GM19467 (cell line): ENCODE results near the gene KDF1.

ENCODE experiments used
- ATAC-seq: cut with Tn5 transposase; IDR thresholded peaks from one replicate; pipeline ENCODE4 v1.9.1; 2021; ENCODE audit warnings: mild to moderate bottlenecking, moderate library complexity; ENCODE audit not compliant: unreplicated experiment

Gene KDF1, protein sequence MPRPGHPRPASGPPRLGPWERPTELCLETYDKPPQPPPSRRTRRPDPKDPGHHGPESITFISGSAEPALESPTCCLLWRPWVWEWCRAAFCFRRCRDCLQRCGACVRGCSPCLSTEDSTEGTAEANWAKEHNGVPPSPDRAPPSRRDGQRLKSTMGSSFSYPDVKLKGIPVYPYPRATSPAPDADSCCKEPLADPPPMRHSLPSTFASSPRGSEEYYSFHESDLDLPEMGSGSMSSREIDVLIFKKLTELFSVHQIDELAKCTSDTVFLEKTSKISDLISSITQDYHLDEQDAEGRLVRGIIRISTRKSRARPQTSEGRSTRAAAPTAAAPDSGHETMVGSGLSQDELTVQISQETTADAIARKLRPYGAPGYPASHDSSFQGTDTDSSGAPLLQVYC

DNA sequence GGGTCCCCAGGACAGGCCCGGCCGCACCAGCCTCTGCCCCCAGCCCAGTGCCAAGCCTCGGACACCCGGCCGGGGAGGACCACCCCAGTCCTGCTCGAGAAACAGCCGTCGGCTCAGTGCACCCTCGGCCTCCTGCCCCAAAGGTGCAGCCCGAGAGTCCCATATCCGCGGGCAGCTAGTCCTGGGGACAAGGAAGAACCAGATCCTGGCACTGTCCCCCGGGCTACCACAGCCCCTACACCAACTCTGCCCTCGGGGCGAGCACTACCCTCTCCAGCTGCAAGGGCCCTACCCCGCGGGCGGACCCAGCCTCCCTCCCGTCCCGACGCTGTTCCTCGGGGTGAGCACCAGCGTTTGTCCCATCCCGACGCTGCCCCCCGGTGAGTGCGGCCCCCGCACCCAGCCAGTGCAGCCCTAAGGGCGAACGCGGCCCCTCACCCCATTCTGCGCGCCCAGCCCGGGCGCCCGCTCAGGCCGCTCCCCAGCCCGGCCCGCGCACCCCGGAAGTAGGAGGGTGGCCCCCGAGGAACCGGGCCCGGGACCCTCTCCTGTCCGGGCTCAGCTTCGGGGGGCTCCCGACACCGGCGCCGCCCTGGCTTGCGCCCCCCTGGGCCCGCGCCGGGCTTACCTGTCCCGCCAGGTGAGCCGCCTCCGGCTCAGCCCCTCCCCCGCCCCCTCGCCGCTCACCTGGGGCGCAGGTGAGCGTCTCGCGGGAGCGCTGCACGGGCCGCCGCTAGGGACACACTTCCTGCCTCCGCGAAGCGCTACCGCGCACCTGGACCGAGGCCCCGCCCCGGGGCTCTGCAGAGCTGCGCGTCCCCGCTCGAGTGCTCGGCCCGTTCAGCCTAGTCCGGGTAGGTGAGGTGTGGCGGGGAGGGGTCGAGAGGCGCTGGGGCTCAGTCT, at the start of gene KDF1:
TSS of gene KDF1 (minus strand) at position 747 of the 903 bp plus-strand sequence. CDS start 8,088 bp downstream, outside the sequence.
- no peak for ATAC-seq

DNA sequence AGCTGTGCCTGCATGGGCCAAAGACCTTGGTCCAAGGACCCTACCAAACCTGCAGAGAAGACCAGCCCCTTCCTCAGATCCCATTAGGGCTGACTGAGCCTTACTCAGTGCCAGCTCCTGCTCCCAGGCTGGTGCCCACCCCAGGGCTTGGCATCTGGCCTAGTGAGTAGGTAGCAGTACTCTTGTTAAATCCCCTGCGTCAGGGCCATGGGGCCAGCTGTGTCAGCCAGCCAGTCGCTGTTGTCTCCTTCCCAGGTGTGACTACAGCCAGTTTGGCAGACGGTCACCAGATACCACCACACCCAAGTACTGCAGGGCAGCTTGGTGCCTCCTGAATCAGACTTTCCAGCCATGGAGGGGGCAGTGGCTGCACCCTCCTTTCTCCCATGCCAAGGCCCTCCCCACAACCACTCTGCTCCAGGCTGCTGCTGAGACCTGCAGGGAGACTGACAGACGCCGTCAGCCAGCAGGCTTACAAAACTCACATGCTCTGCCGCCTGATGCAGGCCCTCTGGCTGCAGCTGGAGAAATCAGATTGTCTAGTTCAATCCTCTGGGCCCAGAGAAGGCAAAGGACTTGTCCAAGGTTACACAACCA, 49.4 kb upstream of the KDF1 start:
- no peak for ATAC-seq

DNA sequence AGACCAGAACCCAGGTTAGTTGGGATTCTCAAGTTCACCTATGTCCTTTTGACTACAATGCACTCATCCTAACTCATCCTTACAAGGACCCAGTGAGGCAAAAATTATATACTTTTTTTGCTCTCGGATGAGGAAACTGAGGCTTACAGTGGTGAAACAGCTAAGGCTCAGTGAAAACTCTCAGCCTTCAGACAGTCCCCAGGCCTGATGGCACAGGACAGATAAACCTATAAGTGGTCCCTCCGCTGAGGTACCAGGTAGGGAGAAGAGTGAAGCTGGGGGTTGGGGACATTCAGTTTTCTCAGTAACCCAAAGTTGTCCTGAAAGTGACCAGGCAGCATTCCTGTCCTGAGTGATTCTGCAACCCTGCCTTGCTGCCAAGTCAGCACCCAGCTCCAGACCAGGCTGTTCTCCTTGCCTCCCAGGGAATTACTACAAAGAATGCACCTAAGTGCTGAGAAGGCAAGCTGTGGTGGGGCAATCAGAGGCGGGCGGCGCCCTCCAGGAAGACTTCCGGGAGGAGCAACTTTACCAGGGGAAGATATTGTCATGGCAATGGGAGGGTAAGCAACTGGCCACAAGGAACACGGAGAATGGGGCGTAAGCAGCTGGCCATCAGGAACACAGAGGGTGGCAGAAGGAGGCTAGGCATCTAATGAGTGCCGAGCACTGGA, 47.8 kb upstream of the KDF1 start:
- no peak for ATAC-seq

DNA sequence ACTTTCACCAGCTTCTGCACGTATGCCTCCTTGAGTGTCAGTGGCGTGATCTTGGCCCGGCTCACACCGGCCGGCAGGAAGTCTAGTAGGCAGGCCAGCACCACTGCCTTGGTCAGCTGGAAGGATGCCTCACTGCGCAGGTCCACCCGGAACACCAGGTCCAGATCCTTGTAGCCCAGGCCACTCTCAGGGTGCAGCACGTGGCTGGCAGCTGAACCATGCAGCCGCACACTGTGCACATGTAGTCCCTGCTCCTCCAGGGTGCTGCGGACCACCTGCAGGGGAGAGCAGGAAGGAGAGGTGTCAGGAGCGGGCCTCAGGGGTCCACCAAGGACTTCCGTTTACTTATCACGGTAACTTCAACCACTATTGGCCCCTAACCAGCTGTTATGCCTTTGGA, 46.4 kb upstream of the KDF1 start:
- ATAC-seq, result no peak

DNA sequence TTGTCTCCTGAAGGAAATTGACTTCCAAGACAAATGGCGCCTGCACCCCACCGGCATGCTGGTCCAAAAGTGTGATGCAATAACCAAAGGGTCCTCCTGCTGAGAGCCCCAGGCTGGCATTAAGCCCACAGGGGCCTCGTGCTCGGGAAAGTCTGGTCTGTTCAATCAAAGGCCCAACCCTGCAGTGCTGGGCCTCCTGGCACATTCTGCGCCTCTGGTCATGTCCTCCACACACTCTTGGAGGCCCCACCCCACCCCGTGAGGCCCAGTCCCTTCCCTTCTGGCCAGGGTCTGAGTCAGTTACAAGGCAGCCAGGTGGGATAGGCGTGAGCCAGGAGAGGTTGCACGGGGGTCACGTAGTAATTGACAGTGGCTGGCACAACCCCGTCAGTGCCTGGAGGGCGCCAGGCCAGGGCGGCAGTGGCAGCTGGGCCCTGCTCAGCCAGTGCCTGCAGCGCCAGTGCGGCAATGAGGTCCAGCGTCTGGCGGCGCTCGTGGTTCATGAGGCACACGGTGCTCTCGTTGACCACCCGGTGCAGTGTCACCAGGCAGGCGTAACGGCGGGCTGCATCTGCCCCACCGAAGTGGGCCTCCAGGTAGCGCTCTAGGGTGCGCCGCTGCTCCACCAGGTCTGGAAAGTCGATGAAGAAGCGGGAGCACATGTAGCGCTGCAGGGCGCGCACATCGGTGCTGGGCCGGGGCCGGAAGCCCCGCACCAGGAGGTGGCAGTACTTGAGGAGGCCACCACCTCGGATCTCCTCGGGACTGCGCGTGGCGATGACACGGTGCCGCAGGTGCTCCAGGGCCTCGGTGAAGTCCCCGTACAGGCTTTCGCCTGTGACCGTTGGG, 45.6 kb upstream of the KDF1 start:
- no peak for ATAC-seq

DNA sequence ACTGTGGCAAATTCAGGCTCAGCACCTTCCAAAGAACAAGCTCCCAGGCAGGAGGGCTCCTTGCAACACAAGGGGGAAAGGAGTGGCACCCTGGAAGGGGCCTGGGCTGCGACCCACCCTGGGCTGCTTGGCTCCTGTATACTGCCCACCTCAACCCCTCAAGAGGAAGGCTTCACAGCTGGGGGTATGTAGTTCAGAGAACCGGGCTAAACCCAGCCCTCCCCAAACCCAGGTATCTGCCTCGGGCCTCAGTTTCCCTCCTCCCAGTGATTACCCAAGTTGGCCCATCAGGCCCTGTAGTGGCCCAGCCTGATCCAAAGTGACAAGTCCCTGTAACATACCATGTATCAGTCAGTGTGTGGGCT, 44.9 kb upstream of the KDF1 start:
- no peak for ATAC-seq

DNA sequence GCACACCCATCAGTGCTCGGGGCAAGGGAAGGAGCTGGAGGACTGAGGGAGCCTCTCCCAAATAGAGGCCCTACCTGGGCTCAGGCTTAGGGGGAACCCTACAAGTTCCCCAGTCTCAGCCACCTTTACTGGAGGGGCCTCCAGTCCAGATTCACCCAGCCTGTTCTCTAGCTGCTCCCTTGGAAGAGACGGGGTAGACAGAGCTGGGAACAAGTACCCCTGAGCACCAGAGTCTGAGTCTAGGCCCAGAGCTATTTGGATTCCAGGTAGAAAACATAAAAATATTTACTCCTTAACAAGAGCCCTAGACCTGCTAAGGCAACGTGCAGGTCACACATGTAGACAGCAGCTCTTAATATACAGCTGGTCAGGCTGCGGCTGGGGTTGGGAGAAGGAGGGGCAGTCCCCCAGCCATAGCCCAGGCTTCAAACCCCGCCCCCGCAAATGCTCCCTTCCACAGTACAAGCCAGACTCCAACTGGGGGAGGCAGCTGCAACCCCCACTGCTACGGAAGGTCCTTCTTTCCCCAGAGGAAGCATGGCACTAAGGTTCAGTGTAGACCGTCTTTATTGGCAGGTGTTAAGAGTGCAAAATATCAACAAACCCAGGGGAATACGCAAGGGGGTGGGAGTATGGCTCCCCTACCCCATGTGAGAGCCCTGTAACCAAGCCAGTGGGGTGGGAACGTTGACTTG, 44.4 kb upstream of the KDF1 start:
- no peak for ATAC-seq

DNA sequence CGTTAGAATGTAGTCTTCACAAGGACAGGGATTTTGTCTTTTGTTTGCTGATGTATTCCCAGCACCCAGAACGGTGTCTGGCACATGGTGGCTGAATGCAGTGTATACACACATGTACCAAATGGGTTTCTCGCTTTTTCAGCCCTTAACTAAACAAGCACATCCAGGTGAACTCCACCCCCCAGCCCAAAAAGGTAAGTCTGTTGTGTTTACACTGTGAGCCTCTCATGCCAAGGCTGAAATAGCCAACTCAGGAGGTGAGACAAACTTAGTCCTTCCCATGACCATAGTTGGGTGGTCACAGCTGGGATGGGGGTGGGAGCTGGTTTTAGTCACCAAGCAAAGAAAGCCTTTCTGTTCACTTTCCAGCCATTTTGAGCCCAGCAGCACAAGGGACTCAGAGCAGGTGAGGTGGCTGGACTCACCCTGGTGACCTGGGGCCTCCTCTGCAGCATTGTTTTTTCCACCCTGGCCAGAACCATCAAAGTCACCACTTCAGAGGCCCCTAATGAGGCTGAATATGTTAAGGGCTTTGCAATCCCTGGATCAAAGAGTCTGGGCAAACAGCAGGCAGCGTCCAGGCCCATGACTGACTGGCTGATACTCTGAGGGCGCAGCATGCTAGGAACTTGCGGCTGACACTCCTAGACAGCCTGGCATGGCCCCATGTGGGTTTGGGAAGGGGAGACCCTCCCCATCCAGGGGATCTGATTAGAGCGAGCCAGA, 43.6 kb upstream of the KDF1 start:
- ATAC-seq, result no peak

DNA sequence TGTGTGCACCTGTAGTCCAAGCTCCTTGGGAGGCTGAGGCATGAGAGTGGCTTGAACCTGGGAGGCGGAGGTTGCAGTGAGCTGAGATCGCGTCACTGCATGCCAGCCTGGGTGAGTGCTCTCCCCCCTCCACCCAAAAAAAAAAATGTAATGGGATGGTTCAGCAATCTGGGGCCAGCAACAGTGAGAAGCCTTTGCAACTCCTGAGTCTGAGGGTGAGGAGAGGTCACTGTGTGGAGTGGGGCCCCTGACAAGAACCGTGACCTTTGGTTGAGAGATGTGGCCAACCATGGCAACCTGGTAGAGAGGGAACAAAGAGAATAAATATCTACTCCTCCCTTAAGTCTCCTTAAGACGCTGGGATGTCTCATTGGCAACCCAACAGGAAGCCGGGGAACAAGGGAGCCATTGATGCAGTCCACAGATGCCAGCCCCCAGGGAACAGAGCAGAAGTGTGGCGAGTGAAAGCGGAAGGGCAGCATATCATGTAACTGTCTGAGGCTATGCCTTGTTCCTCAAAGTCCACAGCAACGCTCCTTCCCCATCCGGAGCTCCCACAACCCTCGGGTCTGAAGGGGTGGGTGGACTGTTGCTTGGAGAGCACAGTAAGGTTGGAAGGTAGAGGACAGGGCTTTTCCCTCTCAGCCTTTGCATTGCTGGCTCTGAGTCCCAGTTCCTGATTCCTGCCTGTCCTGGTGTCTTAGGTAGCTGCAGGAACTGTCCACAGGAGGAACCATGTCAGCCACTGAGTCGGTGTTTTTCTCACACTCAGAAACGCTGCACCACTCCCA, 41.5 kb upstream of the KDF1 start:
- no peak for ATAC-seq

DNA sequence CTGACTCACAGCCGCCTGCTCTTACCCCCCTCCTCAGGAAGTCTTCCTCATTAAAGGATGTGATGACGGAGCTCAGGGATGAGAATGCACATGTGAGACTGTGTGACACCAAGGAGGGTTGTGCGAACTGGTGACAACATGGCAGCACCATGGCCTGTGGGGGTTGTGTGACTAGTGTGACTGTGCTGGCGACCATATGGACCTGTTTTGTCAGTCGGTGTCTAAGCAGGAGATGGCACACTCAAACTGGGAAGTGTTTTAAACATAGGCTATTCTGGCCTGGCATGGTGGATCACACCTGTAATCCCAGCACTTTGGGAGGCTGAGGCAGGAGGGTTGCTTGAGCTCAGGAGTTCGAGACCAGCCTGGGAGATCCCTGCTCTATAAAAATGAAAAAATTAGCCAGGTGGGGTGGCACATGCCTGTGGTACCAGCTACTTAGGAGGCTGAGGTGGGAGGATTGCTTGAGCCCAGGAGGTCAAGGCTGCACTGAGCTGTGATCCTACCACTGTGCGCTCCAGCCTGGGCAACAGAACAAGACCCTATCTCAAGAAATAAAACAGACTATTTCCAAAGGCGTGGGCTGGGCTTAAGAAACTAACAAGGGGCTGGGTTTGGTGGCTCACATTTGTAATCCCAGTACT, 40.7 kb upstream of the KDF1 start:
- ATAC-seq, result no peak

DNA sequence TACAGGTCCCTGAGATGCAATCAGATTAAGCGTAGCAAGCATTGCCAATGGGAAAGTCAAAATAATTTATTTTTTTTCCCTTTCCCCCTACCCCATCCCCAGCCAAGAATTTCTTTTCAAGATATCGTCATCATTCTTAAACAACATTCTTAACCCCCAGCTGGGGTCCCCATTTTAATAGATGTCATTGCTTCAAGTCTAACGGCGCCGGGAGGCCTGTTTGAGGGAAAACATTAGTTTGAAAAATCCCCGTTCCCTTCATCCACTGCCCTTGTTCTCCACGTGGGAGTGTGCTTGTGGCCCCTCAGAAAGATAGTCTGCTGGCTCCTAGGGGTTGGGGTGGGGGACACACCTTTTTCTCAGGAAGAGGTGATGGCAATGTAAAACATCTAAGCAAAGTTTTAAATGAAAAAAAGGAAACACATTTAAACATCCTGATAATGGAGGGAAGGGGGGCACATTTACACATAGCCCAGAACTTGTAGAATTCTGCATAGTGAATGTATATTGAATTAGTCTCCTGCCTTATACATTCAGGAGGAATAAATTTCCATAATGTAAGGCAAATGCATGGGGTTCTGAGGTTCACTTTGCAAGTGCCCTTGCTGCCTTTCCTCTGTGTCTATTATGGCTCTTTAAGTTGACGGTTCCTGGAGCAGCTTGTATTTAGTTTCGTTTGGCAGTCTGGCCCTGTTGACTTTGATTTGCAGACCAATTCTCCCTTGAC, 40.0 kb upstream of the KDF1 start:
- no peak for ATAC-seq

DNA sequence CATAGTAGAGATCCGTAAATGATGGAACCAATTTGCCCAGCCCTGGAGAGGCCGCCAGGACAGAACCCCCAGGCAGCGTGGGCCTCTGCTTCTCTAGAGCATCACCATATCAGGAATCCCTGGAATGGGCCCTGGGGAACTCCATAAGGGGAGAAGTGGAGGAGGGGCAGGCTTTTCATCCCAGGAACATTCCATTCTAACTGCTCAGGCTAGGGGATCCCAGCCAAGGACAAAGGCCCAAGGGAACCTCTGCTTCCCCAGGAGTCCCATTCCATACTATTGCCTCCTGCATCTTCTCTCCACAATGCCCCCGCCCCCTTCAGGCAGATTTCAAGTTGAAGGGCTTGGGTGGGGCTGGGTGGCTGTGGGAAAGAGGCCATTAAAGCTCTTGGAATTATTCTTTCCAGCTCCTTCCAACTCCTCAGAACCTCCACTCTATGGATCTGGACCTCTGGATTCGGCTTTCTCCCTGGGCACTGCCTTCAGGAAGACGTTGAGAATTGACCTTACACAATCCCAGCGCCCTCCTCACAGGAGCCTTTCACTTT, 39.2 kb upstream of the KDF1 start:
- no peak for ATAC-seq

DNA sequence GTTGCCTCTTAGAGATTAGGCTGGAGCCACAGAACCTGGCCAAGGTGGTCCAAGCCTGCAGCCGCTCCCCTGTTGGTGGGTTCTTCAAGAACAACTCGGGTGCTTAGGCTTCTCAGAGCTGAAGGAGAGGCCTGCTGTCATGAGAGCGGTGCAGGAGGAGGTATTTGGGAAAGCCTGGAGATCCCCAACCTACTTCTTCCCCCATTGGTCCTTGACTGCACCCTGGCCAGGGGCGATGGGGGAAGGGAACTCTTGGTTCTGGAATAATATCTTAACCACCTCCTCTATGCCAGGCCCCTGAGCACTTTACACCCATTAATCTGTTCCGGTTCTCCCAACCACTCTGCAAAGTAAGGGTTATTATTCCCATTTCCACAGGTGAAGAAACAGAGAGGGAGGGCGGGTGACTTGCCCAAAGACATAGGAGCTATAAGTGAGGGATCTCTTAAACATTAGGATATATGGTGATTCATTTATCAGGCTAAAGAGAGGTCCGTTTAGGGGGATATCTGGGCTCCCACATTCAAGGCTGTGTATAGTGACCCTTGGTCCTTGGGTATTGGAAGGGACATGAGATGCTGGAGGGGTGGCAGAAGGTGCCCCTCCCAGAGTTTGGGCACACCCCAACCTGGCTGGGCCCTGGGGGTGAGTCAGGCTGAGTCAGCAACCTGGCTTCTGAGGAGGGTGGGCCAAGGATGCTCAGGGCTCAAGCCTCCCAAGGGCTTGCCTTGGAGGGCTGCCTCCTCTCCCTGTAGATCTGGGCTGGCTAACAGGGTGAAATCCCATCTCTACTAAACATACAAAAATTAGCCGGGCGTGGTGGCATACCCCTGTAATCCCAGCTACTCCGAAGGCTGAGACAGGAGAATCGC, 38.4 kb upstream of the KDF1 start:
- ATAC-seq, result no peak

DNA sequence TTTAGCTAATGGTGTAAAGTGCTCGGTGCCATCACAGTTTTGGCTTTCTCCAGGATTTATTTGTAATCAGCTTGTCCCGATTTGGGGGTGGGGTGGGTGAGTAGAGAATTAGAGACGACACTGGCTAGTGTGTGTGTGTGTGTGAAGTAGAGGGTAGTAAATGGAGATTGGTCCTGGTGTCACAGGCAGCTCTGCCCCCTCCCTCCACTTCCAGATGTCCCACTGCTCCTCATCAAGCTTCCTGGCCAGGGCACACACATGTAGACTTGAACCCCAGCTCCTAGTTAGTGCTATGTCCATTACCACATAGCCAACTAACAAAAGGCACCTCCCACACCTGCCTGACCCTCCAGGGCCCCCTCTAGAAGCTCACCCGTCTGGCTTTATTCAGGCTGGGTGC, 36.4 kb upstream of the KDF1 start:
- ATAC-seq, result no peak

DNA sequence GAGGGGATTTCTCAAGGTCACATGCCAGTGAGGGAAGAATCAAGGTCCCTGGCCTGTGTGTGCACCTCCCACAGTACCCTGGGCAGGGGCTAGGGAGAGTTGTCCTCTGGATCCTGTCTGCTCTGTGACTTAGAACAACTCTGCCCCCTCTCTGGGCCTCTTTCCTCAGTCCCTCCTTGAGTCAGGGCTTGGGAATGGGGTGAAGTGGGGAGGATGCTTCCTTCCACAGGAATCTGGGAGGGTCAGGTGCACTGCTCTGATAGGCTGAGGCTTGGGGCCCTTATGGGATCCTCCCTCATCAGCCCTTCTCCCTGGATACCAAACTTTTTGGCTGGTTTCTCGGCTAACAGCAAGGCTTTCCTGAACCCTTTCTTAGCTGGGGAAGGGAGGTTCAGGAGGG, 35.8 kb upstream of the KDF1 start:
- ATAC-seq, result no peak
